Measurements from ENCODE around the gene DRAM1. TPM values are rescaled to one million over a fixed set of nuclear protein-coding genes. Genes with fewer than 3 reads are reported as not detected.

The DRAM1 gene
- total RNA-seq, 1 experiment from 2014 or later, result 6.9 TPM

GRCh38 chr12:101946233-101946611 is 68.8 kb downstream of the DRAM1 start:
- no peak overlapping the region for H3K27ac Mint-ChIP-seq
- H3K27me3 Mint-ChIP-seq (ENCODE audit: low read depth), result no peaks in the 10 kb centered on the region
- POLR2A ChIA-PET, result no interaction called here
- TF ChIP-seq MYBL2 (CRISPR knock-in tag; IDR thresholded peaks at IDR 0.05) (no peak), GTF2I (CRISPR knock-in tag; conservative IDR thresholded peaks at IDR 0.05) (no peak), ZNF121 (CRISPR knock-in tag; IDR thresholded peaks at IDR 0.05) (no peak), E2F4 (CRISPR knock-in tag; IDR thresholded peaks at IDR 0.05; ENCODE audit: borderline replicate concordance, low read depth) (no peak), ZNF317 (CRISPR knock-in tag; IDR thresholded peaks at IDR 0.05; ENCODE audit: borderline replicate concordance, low read depth) (no peak), TEAD4 (CRISPR knock-in tag; IDR thresholded peaks at IDR 0.05) (no peak), ZNF671 (CRISPR knock-in tag; IDR thresholded peaks at IDR 0.05) (no peak), ATF3 (CRISPR knock-in tag; conservative IDR thresholded peaks at IDR 0.05) (no peak), NFE2L1 (CRISPR knock-in tag; IDR thresholded peaks at IDR 0.05) (no peak), ZNF512 (CRISPR knock-in tag; IDR thresholded peaks at IDR 0.05; ENCODE audit: borderline replicate concordance) (no peak), ATF1 (CRISPR knock-in tag; IDR thresholded peaks at IDR 0.05) (no peak), RELA (CRISPR knock-in tag; IDR thresholded peaks at IDR 0.05; ENCODE audit: borderline replicate concordance) (no peak), ZBTB21 (CRISPR knock-in tag; IDR thresholded peaks at IDR 0.05; ENCODE audit: borderline replicate concordance) (no peak), KAT7 (CRISPR knock-in tag; IDR thresholded peaks at IDR 0.05; ENCODE audit: borderline replicate concordance) (no peak), USF2 (CRISPR knock-in tag; IDR thresholded peaks at IDR 0.05) (no peak), ERG (CRISPR knock-in tag; IDR thresholded peaks at IDR 0.05) (no peak), MLX (CRISPR knock-in tag; IDR thresholded peaks at IDR 0.05) (no peak), FOXP1 (CRISPR knock-in tag; IDR thresholded peaks at IDR 0.05; ENCODE audit: borderline replicate concordance) (no peak), TCF7 (CRISPR knock-in tag; IDR thresholded peaks at IDR 0.05; ENCODE audit: low read depth) (no peak), SOX15 (CRISPR knock-in tag; IDR thresholded peaks at IDR 0.05) (no peak)
- H3K4me3 Mint-ChIP-seq, result no peak overlapping the region
- CTCF ChIA-PET, result no interaction called here
- 0 out of 2 replicates have a peak, but pooled peaks cover under 1% of the 10 kb centered on the region for H3K4me1 Mint-ChIP-seq
- H3K9me3 Mint-ChIP-seq, result peaks cover 4% of the 10 kb centered on the region
- no peak for DNase-seq (ENCODE audit: low spot score)
- ATAC-seq, result no peak
- no peaks in the 10 kb centered on the region for H3K36me3 Mint-ChIP-seq

GRCh38 chr12:101947316-101947715 is 69.9 kb downstream of the DRAM1 start:
- DNase-seq (ENCODE audit: low spot score) (no peak), ATAC-seq (no peak)
- Mint-ChIP-seq H3K4me1 (no peaks in the 10 kb centered on the region), H3K27ac (no peak overlapping the region), H3K36me3 (no peaks in the 10 kb centered on the region), H3K9me3 (peaks cover 10% of the 10 kb centered on the region), H3K4me3 (no peak overlapping the region), H3K27me3 (ENCODE audit: low read depth) (no peaks in the 10 kb centered on the region)
- CTCF ChIA-PET, result no interaction called here
- POLR2A ChIA-PET, result no interaction called here
- TF ChIP-seq MYBL2 (CRISPR knock-in tag; IDR thresholded peaks at IDR 0.05), result no peak
- TF ChIP-seq ATF3 (CRISPR knock-in tag; conservative IDR thresholded peaks at IDR 0.05), result no peak
- no peak for TF ChIP-seq ARID4B (CRISPR knock-in tag; IDR thresholded peaks at IDR 0.05; ENCODE audit: borderline replicate concordance)
- no peak for TF ChIP-seq NR3C1 (CRISPR knock-in tag; conservative IDR thresholded peaks at IDR 0.05; ENCODE audit: low read depth)
- no peak for TF ChIP-seq TEAD1 (CRISPR knock-in tag; IDR thresholded peaks at IDR 0.05)
- no peak for TF ChIP-seq ZNF396 (CRISPR knock-in tag; IDR thresholded peaks at IDR 0.05; ENCODE audit: borderline replicate concordance)
- TF ChIP-seq FOXP1 (CRISPR knock-in tag; IDR thresholded peaks at IDR 0.05; ENCODE audit: borderline replicate concordance), result no peak
- TF ChIP-seq SOX15 (CRISPR knock-in tag; IDR thresholded peaks at IDR 0.05), result no peak
- TF ChIP-seq TEAD4 (CRISPR knock-in tag; IDR thresholded peaks at IDR 0.05), result no peak
- TF ChIP-seq CBFB (CRISPR knock-in tag; IDR thresholded peaks at IDR 0.05; ENCODE audit: low read depth), result no peak
- no peak for TF ChIP-seq ZNF232 (CRISPR knock-in tag; IDR thresholded peaks at IDR 0.05)

Measured in WTC11 (cell line).